ENCODE results near the gene ZC3H13. TPM values are rescaled to one million over a fixed set of nuclear protein-coding genes. Genes with fewer than 3 reads are reported as not detected.
"Not testable (repeated sequence)": the region's sequence is repeated elsewhere in the genome, so short reads cannot be mapped to it uniquely, and the experiment has no call there.

Gene ZC3H13
- total RNA-seq, 1 donor from 2014 or later = 11.1 TPM

GRCh38 chr13:46015366-46015765 lies 37.2 kb downstream of the ZC3H13 start:
- DNase-seq (ENCODE audit: low read depth, low spot score) = no peak

GRCh38 chr13:46012404-46012803 lies 40.1 kb downstream of the ZC3H13 start:
- DNase-seq (ENCODE audit: low read depth, low spot score) = no peak

- no peak for DNase-seq (ENCODE audit: low read depth, low spot score)
Measured at GRCh38 chr13:46010148-46010547, 42.4 kb downstream of the ZC3H13 start.

- DNase-seq (ENCODE audit: low read depth, low spot score) = no peak
Measured at GRCh38 chr13:46008631-46009030, 43.9 kb downstream of the ZC3H13 start.

- DNase-seq (ENCODE audit: low read depth, low spot score) = no peak
Measured at GRCh38 chr13:46006688-46007452, 45.7 kb downstream of the ZC3H13 start.

GRCh38 chr13:46004491-46004890 lies 48.1 kb downstream of the ZC3H13 start:
- no peak for DNase-seq (ENCODE audit: low read depth, low spot score)

GRCh38 chr13:45996631-45997030 lies 55.9 kb downstream of the ZC3H13 start:
- DNase-seq (ENCODE audit: low read depth, low spot score) = no peak

- DNase-seq (ENCODE audit: low read depth, low spot score) = no peak
Measured at GRCh38 chr13:45995245-45995644, 57.3 kb downstream of the ZC3H13 start.

GRCh38 chr13:45994752-45995151 lies 57.8 kb downstream of the ZC3H13 start:
- no peak for DNase-seq (ENCODE audit: low read depth, low spot score)

GRCh38 chr13:45989607-45990006 lies 62.9 kb downstream of the ZC3H13 start:
- DNase-seq (ENCODE audit: low read depth, low spot score) = no peak

- not testable (repeated sequence) for DNase-seq (ENCODE audit: low read depth, low spot score)
Measured at GRCh38 chr13:45981127-45981526, 71.4 kb downstream of the ZC3H13 start.

- no peak for DNase-seq (ENCODE audit: low read depth, low spot score)
Measured at GRCh38 chr13:45975337-45975736, 77.2 kb downstream of the ZC3H13 start.

- DNase-seq (ENCODE audit: low read depth, low spot score) = no peak
Measured at GRCh38 chr13:45974500-45974899, 78.0 kb downstream of the ZC3H13 start.

- DNase-seq (ENCODE audit: low read depth, low spot score) = no peak
Measured at GRCh38 chr13:45967589-45967988, 85.0 kb downstream of the ZC3H13 start.

GRCh38 chr13:45966715-45967114 lies 85.8 kb downstream of the ZC3H13 start:
- no peak for DNase-seq (ENCODE audit: low read depth, low spot score)

GRCh38 chr13:45961468-45961867 lies 91.1 kb downstream of the ZC3H13 start:
- DNase-seq (ENCODE audit: low read depth, low spot score) = no peak

- no peak for DNase-seq (ENCODE audit: low read depth, low spot score)
Measured at GRCh38 chr13:45954836-45955800, 97.4 kb downstream of the ZC3H13 start.

- DNase-seq (ENCODE audit: low read depth, low spot score) = no peak
Measured at GRCh38 chr13:45953082-45953481, 99.5 kb downstream of the ZC3H13 start.

GRCh38 chr13:45951724-45952123 lies 100.8 kb downstream of the ZC3H13 start:
- no peak for DNase-seq (ENCODE audit: low read depth, low spot score)

GRCh38 chr13:45951166-45951565 lies 101.4 kb downstream of the ZC3H13 start:
- no peak for DNase-seq (ENCODE audit: low read depth, low spot score)

GRCh38 chr13:45950386-45951000 lies 102.1 kb downstream of the ZC3H13 start:
- no peak for DNase-seq (ENCODE audit: low read depth, low spot score)

GRCh38 chr13:45949161-45949560 lies 103.4 kb downstream of the ZC3H13 start:
- DNase-seq (ENCODE audit: low read depth, low spot score) = no peak

Measured in pulmonary artery endothelial cell (primary cell).